HepG2 (cell line): Measurements from ENCODE around the gene RPP21. TPM values are rescaled to one million over a fixed set of nuclear protein-coding genes. Genes with fewer than 3 reads are reported as not detected.

Experiments used
- FLYWCH1 ChIP-seq: sonication (generic); formaldehyde crosslinking; IDR thresholded peaks from 2 replicates; pipeline ENCODE4 v1.8.1; 2023; ENCODE audit warnings: mild to moderate bottlenecking, missing genetic modification reagents
- FOXA1 ChIP-seq, 2 experiments: fragments of 450-650 bp in 1 of 2; sonication (generic) in 1 of 2; formaldehyde crosslinking in 1 of 2; IDR thresholded peaks; 2 replicates each; pipeline versions ENCODE4 v1.4.0 to v1.6.1; 2016 to 2020; ENCODE audit warnings: missing genetic modification reagents in 1 of 2
- JUND ChIP-seq: sonication (generic); formaldehyde crosslinking; IDR thresholded peaks from 2 replicates; pipeline ENCODE4 v1.8.0; 2022; ENCODE audit warnings: mild to moderate bottlenecking, missing genetic modification reagents
- MIXL1 ChIP-seq: IDR thresholded peaks from 2 replicates; pipeline ENCODE4 v1.6.1; 2016
- RERE ChIP-seq: IDR thresholded peaks from 2 replicates; pipeline ENCODE4 v1.6.1; 2016; ENCODE audit warnings: low read depth, missing genetic modification reagents, missing compliant biosample characterization
- SKI ChIP-seq: fragments of 450-650 bp; IDR thresholded peaks from one replicate; pipeline ENCODE4 v1.6.1; 2018; ENCODE audit warnings: mild to moderate bottlenecking; ENCODE audit not compliant: partially characterized antibody
- TBX2 ChIP-seq: sonication (generic); formaldehyde crosslinking; IDR thresholded peaks from 2 replicates; pipeline ENCODE4 v1.5.0; 2020; ENCODE audit warnings: missing genetic modification reagents, mild to moderate bottlenecking, borderline replicate concordance
- ZBTB20 ChIP-seq: sonication (generic); formaldehyde crosslinking; IDR thresholded peaks from 2 replicates; pipeline ENCODE4 v1.8.1; 2023; ENCODE audit warnings: missing genetic modification reagents, low read depth, mild to moderate bottlenecking, borderline replicate concordance
- ZKSCAN5 ChIP-seq: sonication (generic); formaldehyde crosslinking; IDR thresholded peaks from 2 replicates; pipeline ENCODE4 v1.5.1; 2020; ENCODE audit warnings: mild to moderate bottlenecking, missing genetic modification reagents
- ZNF362 ChIP-seq: sonication (generic); formaldehyde crosslinking; IDR thresholded peaks from 2 replicates; pipeline ENCODE4 v1.4.0; 2020; ENCODE audit warnings: missing genetic modification reagents, mild to moderate bottlenecking, borderline replicate concordance
- ZNF546 ChIP-seq: sonication (generic); formaldehyde crosslinking; conservative IDR thresholded peaks from 2 replicates; pipeline ENCODE4 v1.8.1; 2023; ENCODE audit warnings: mild to moderate bottlenecking, missing genetic modification reagents
- ZNF766 ChIP-seq: sonication (generic); formaldehyde crosslinking; IDR thresholded peaks from 2 replicates; pipeline ENCODE4 v1.5.0; 2020; ENCODE audit warnings: missing genetic modification reagents, borderline replicate concordance
- polyA plus RNA-seq, 8 experiments: library from polyadenylated mRNA; depleted of rRNA in 3 of 8; stranded (reverse) in 7 of 8; unstranded in 1 of 8; fragments of >200 nt; fragmentation: Illumina TruSeq in 4 of 8; extraction: Trizol in 4 of 8; gene quantifications; 2 replicates each; pipeline versions ENCODE4 v1.2.1 to v1.2.3, GENCODE V29; 2011 to 2016; ENCODE audit warnings: low read depth in 4 of 8, missing spikeins in 1 of 8, mixed read lengths in 1 of 8; ENCODE audit not compliant: insufficient read depth in 1 of 8
- total RNA-seq, 5 experiments: library from RNA; depleted of rRNA; stranded (reverse); fragments of >200 nt; fragmentation: Illumina TruSeq; extraction: Trizol; gene quantifications; 2 replicates each; pipeline ENCODE4 v1.2.3, GENCODE V29; 2016; ENCODE audit warnings: low read depth in 1 of 5

The RPP21 gene
- total and polyA plus RNA-seq, 2 of the 13 experiments (the other 11 are each of a cell fraction or from before 2014, with no cell fraction given), result 53.1 to 72.3 TPM

- TF ChIP-seq RERE (CRISPR knock-in tag) (no peak), ZNF546 (no peak), ZNF362 (no peak), ZBTB20 (CRISPR knock-in tag) (0 out of 2 replicates have a peak, but pooled peaks have one; percentile 26), FLYWCH1 (no peak), JUND (CRISPR knock-in tag) (no peak), TBX2 (CRISPR knock-in tag) (no peak), FOXA1 (IDR thresholded peaks at IDR 0.05) (no peak), FOXA1 (CRISPR knock-in tag; IDR thresholded peaks at IDR 0.05) (peak; percentile 46; the same call in 1 of the 2 replicates), ZKSCAN5 (CRISPR knock-in tag) (no peak), ZNF766 (no peak), SKI (no peak), MIXL1 (CRISPR knock-in tag) (peak; percentile 52; the same call in 1 of the 2 replicates)
- TF ChIP-seq, all 625 proteins: peak for 96
Measured at GRCh38 chr6:30378290-30378937, 33.5 kb downstream of the RPP21 start (continued).
